CD14-positive monocyte (primary cell): ENCODE data around the gene POFUT2. TPM values are rescaled to one million over a fixed set of nuclear protein-coding genes. Genes with fewer than 3 reads are reported as not detected.

ENCODE experiments used
- DNase-seq, 3 donors: peaks; one replicate each; pipeline ENCODE4 v3.0.0-alpha.2; 2011 to 2022
- H2AFZ ChIP-seq: 2 replicates; pipeline ENCODE4 v1.6.0; 2012; ENCODE audit warnings: mild to moderate bottlenecking, low read depth, low read length, inconsistent platforms; ENCODE audit not compliant: insufficient read depth, poor library complexity, severe bottlenecking
- H3K27ac ChIP-seq, 2 donors: 1 replicate in 1 of 2; 2 replicates in 1 of 2; pipeline ENCODE4 v1.5.1; 2012 to 2013; ENCODE audit warnings: low read length in 2 of 2, control low read depth in 1 of 2, inconsistent platforms in 1 of 2, low read depth in 1 of 2, mild to moderate bottlenecking in 1 of 2
- H3K27me3 ChIP-seq, 2 donors: one replicate each; pipeline versions ENCODE4 v1.6.0 to v1.6.1; 2011 to 2013; ENCODE audit warnings: low read length in 2 of 2; ENCODE audit not compliant: control insufficient read depth in 2 of 2, insufficient read depth in 2 of 2
- H3K36me3 ChIP-seq, 2 donors: replicated peaks in 1 of 2; 1 replicate in 1 of 2; 2 replicates in 1 of 2; pipeline versions ENCODE4 v1.5.1 to v1.6.1; 2012 to 2013; ENCODE audit warnings: low read length in 2 of 2, control low read depth in 1 of 2, inconsistent platforms in 1 of 2, mild to moderate bottlenecking in 1 of 2; ENCODE audit not compliant: insufficient read depth in 2 of 2, control insufficient read depth in 1 of 2
- H3K4me1 ChIP-seq, 2 donors: 1 replicate in 1 of 2; 2 replicates in 1 of 2; pipeline versions ENCODE4 v1.5.1 to v1.6.1; 2012 to 2013; ENCODE audit warnings: low read length in 2 of 2, control low read depth in 1 of 2, inconsistent platforms in 1 of 2, mild to moderate bottlenecking in 1 of 2, moderate library complexity in 1 of 2; ENCODE audit not compliant: insufficient read depth in 2 of 2, control insufficient read depth in 1 of 2
- H3K4me2 ChIP-seq: replicated peaks from 2 replicates; pipeline ENCODE3; 2012; ENCODE audit warnings: low read length, moderate library complexity, mild to moderate bottlenecking; ENCODE audit not compliant: poor library complexity, severe bottlenecking; ENCODE audit errors: extremely low read depth
- H3K4me3 ChIP-seq, 3 experiments: fragments of 200-600 bp in 1 of 3; sonication (generic) in 1 of 3; replicated peaks in 1 of 3; 1 replicate in 2 of 3; 2 replicates in 1 of 3; pipeline ENCODE4 v1.5.1; 2011 to 2013; ENCODE audit warnings: low read length in 3 of 3, mild to moderate bottlenecking in 3 of 3, control low read depth in 2 of 3, low read depth in 2 of 3, inconsistent platforms in 1 of 3, moderate library complexity in 1 of 3
- H3K79me2 ChIP-seq: 2 replicates; pipeline ENCODE4 v1.6.0; 2012; ENCODE audit warnings: mild to moderate bottlenecking, control low read depth, inconsistent platforms, low read length, moderate library complexity; ENCODE audit not compliant: insufficient read depth
- H3K9ac ChIP-seq: 2 replicates; pipeline ENCODE4 v1.6.0; 2017; ENCODE audit warnings: low read length, mild to moderate bottlenecking; ENCODE audit not compliant: insufficient read depth, poor library complexity, severe bottlenecking
- H3K9me3 ChIP-seq, 2 donors: replicated peaks in 1 of 2; 1 replicate in 1 of 2; 2 replicates in 1 of 2; pipeline versions ENCODE4 v1.5.1 to v1.6.1; 2012 to 2013; ENCODE audit warnings: low read length in 2 of 2, control low read depth in 1 of 2; ENCODE audit not compliant: control insufficient read depth in 1 of 2, insufficient read depth in 1 of 2
- H4K20me1 ChIP-seq: 2 replicates; pipeline ENCODE4 v1.6.0; 2012; ENCODE audit warnings: mild to moderate bottlenecking, low read length, control low read depth, moderate library complexity; ENCODE audit not compliant: insufficient read depth
- H3K27ac Mint-ChIP-seq, 7 donors: one replicate each; pipeline ENCODE4 v1.8.0; 2020; ENCODE audit warnings: mild to moderate bottlenecking in 7 of 7, mixed read lengths in 7 of 7, moderate library complexity in 6 of 7, inconsistent platforms in 2 of 7
- H3K27me3 Mint-ChIP-seq, 3 donors: one replicate each; pipeline ENCODE4 v1.8.0; 2021 to 2022; ENCODE audit warnings: low read depth in 3 of 3, mild to moderate bottlenecking in 3 of 3, mixed read lengths in 3 of 3, moderate library complexity in 3 of 3, inconsistent platforms in 1 of 3
- H3K36me3 Mint-ChIP-seq, 2 donors: one replicate each; pipeline ENCODE4 v1.8.0; 2020; ENCODE audit warnings: mixed read lengths in 2 of 2, inconsistent platforms in 1 of 2, mild to moderate bottlenecking in 1 of 2
- H3K4me1 Mint-ChIP-seq: one replicate; pipeline ENCODE4 v1.8.0; 2020; ENCODE audit warnings: mild to moderate bottlenecking, mixed read lengths
- H3K4me3 Mint-ChIP-seq, 2 donors: one replicate each; pipeline ENCODE4 v1.8.0; 2020; ENCODE audit warnings: mild to moderate bottlenecking in 2 of 2, mixed read lengths in 2 of 2, moderate library complexity in 1 of 2
- H3K9me3 Mint-ChIP-seq, 7 donors: one replicate each; pipeline ENCODE4 v1.8.0; 2020 to 2022; ENCODE audit warnings: mixed read lengths in 7 of 7, mild to moderate bottlenecking in 6 of 7, moderate library complexity in 6 of 7, inconsistent platforms in 2 of 7
- WGBS: methylation state at CpG from one replicate; pipeline ENCODE4 v1.1.5; 2013; ENCODE audit warnings: missing lambda C conversion rate; ENCODE audit not compliant: insufficient coverage; 5-methylcytosine and 5-hydroxymethylcytosine counted together
- intact Hi-C, 2 donors: fragments of 100-400 bp; cut with micrococcal nuclease; formaldehyde crosslinking; loops; one replicate each; pipeline versions ENCODE4 v1.15.0 to v1.15.1; 2023
- polyA plus RNA-seq, 3 donors: library from polyadenylated mRNA; depleted of rRNA in 1 of 3; unstranded in 2 of 3; stranded (reverse) in 1 of 3; fragments of 300-500 nt in 2 of 3; fragments of >200 nt in 1 of 3; fragmentation: Illumina TruSeq in 2 of 3; gene quantifications; 1 replicate in 2 of 3; 2 replicates in 1 of 3; pipeline ENCODE4 v1.2.3, GENCODE V29; 2012 to 2021
- TF ChIP-seq, protein P1 (sequence below): fragments of 200-600 bp; IDR thresholded peaks from one replicate; pipeline ENCODE4 v1.8.0; 2022; ENCODE audit warnings: antibody characterized with exemption, mild to moderate bottlenecking

POFUT2 gene
- polyA plus RNA-seq, 3 donors, result 1.8 to 21.3 (median 2.8) TPM

DNA sequence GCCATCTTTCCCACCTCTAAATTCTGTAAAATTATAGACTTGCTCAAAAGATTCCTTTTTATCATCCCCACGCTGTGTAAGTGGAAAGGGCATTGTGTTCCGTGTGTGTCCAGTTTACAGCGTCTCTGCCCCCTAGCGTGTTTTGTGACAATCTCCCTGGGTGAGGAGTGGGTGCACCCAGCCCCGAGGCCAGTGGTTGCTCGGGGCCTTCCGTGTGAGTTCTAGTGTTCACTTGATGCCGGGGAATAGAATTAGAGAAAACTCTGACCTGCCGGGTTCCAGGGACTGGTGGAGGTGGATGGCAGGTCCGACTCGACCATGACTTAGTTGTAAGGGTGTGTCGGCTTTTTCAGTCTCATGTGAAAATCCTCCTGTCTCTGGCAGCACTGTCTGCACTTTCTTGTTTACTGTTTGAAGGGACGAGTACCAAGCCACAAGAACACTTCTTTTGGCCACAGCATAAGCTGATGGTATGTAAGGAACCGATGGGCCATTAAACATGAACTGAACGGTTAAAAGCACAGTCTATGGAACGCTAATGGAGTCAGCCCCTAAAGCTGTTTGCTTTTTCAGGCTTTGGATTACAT lies 61.9 kb downstream of the POFUT2 start:
- no peaks in the 10 kb centered on the region for H3K36me3 ChIP-seq
- Mint-ChIP-seq H3K9me3 (peaks cover 0 to under 1% (median 0%) of the 10 kb centered on the region in 7 donors), H3K27me3 (peaks cover 5 to 7% (median 7%) of the 10 kb centered on the region in 3 donors), H3K4me1 (peaks cover 3% of the 10 kb centered on the region), H3K27ac (no peak overlapping the region), H3K4me3 (no peak overlapping the region), H3K36me3 (peaks cover 4 to 12% of the 10 kb centered on the region in 2 donors)
- H2AFZ ChIP-seq, result no peak overlapping the region
- no peaks in the 10 kb centered on the region for H3K9me3 ChIP-seq
- H3K9ac ChIP-seq, result no peak overlapping the region
- intact Hi-C loops, result no loop called here
- no peak overlapping the region for H3K27ac ChIP-seq
- H3K4me1 ChIP-seq, result no peaks in the 10 kb centered on the region
- no peaks in the 10 kb centered on the region for H4K20me1 ChIP-seq
- H3K27me3 ChIP-seq, result no peaks in the 10 kb centered on the region
- TF ChIP-seq, protein P1, sequence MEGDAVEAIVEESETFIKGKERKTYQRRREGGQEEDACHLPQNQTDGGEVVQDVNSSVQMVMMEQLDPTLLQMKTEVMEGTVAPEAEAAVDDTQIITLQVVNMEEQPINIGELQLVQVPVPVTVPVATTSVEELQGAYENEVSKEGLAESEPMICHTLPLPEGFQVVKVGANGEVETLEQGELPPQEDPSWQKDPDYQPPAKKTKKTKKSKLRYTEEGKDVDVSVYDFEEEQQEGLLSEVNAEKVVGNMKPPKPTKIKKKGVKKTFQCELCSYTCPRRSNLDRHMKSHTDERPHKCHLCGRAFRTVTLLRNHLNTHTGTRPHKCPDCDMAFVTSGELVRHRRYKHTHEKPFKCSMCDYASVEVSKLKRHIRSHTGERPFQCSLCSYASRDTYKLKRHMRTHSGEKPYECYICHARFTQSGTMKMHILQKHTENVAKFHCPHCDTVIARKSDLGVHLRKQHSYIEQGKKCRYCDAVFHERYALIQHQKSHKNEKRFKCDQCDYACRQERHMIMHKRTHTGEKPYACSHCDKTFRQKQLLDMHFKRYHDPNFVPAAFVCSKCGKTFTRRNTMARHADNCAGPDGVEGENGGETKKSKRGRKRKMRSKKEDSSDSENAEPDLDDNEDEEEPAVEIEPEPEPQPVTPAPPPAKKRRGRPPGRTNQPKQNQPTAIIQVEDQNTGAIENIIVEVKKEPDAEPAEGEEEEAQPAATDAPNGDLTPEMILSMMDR, result no peak
- whole genome bisulfite sequencing, result 96% methylated on average over 12 of the region's 16 CpGs
- DNase-seq, result no peak
- no peak overlapping the region for H3K4me2 ChIP-seq
- no peak overlapping the region for H3K4me3 ChIP-seq
- H3K79me2 ChIP-seq, result no peaks in the 10 kb centered on the region

GRCh38 chr21:45225041-45225740 lies 62.5 kb downstream of the POFUT2 start:
- no peaks in the 10 kb centered on the region for H3K4me1 ChIP-seq
- no peaks in the 10 kb centered on the region for H3K79me2 ChIP-seq
- H3K4me3 Mint-ChIP-seq, result no peak overlapping the region
- no peak overlapping the region for H2AFZ ChIP-seq
- 100% methylated on average over 2 of the region's 11 CpGs for WGBS
- DNase-seq, result no peak
- H3K27ac Mint-ChIP-seq, result no peak overlapping the region
- no peak overlapping the region for H3K9ac ChIP-seq
- H3K4me1 Mint-ChIP-seq, result peaks cover 3% of the 10 kb centered on the region
- peaks cover 4 to 14% of the 10 kb centered on the region in 2 donors for H3K36me3 Mint-ChIP-seq
- no peak overlapping the region for H3K4me2 ChIP-seq
- H3K27me3 ChIP-seq, result no peaks in the 10 kb centered on the region
- intact Hi-C loops, result no loop called here
- peaks cover 5 to 7% (median 7%) of the 10 kb centered on the region in 3 donors for H3K27me3 Mint-ChIP-seq
- H3K4me3 ChIP-seq, result no peak overlapping the region
- peaks cover 0 to 4% (median 0%) of the 10 kb centered on the region in 7 donors for H3K9me3 Mint-ChIP-seq
- H3K27ac ChIP-seq, result no peak overlapping the region
- H4K20me1 ChIP-seq, result no peaks in the 10 kb centered on the region
- H3K9me3 ChIP-seq, result no peaks in the 10 kb centered on the region
- no peaks in the 10 kb centered on the region for H3K36me3 ChIP-seq
- TF ChIP-seq, protein P1, result no peak
